Rectal smooth muscle tissue (tissue), 1 donor: Measurements from ENCODE around the gene SH3GL1.

Source experiments
- H3K27ac ChIP-seq: one replicate; pipeline ENCODE4 v1.7.0; 2013; ENCODE audit warnings: low read depth, low read length, inconsistent platforms
- H3K27me3 ChIP-seq: one replicate; pipeline ENCODE4 v1.7.0; 2013; ENCODE audit warnings: low read length; ENCODE audit not compliant: control insufficient read depth, insufficient read depth
- H3K36me3 ChIP-seq: one replicate; pipeline ENCODE4 v1.7.0; 2013; ENCODE audit warnings: low read length; ENCODE audit not compliant: control insufficient read depth, insufficient read depth
- H3K4me1 ChIP-seq: one replicate; pipeline ENCODE4 v1.7.0; 2013; ENCODE audit warnings: low read length; ENCODE audit not compliant: control insufficient read depth, insufficient read depth
- H3K4me3 ChIP-seq: one replicate; pipeline ENCODE4 v1.7.0; 2013; ENCODE audit warnings: low read length
- H3K9ac ChIP-seq: one replicate; pipeline ENCODE4 v1.7.0; 2013; ENCODE audit warnings: low read length

SH3GL1 gene

DNA sequence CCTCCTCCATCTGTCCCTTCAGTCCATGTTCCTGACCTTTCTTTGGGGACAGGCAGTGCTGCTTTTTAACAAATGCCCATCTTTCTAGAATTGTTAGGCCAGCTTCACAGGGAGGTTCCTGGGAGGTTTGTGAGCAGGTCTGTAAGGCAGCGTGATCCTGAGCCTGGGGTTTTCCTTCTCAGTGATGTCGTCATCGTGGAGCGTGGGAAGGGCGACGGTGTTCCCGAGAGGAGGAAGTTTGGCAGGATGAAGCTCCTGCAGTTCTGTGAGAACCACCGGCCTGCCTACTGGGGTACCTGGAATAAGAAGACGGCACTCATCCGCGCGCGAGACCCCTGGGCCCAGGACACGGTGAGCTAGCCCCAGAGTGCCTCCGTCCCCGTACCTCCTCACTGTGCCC, 28.9 kb upstream of the SH3GL1 start:
- H3K4me3 ChIP-seq: no peak overlapping the region
- H3K4me1 ChIP-seq: no peaks in the 10 kb centered on the region
- H3K9ac ChIP-seq: no peak overlapping the region
- H3K36me3 ChIP-seq: peaks cover 5% of the 10 kb centered on the region
- no peak overlapping the region for H3K27ac ChIP-seq
- no peaks in the 10 kb centered on the region for H3K27me3 ChIP-seq

DNA sequence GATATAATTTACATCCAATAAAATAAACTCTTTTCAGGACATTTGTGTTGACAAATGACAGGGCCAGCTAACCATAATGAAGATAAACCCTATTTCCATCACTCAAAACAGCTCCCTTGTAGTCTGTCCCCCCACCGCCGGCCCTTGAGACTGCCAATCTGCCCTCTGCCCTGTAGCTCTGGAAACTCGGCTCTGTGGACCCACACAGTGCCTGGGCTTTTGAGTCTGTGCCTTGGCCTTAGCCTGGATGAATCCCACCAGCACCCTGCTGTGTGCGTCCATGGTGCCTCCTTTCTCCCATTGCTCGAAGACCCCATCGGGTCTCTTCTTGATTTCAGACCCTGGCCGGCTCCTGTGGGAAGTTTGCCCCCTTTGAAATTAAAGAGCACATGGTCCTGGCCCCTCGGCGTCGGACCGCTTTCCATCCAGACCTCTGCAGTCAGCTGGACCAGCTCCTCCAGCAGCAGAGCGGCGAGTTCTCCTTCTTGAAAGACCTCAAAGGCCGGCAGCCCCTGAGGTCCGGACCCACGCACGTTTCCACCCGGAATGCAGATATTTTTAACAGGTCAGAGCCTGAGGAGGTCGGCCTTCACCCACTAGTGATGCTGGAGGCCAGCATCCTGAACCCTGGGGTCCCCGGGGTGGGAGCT, 28.1 kb upstream of the SH3GL1 start:
- Histone ChIP-seq H3K9ac (no peak overlapping the region), H3K27ac (no peak overlapping the region), H3K27me3 (no peaks in the 10 kb centered on the region), H3K4me3 (no peak overlapping the region), H3K36me3 (peaks cover 5% of the 10 kb centered on the region), H3K4me1 (no peaks in the 10 kb centered on the region)

DNA sequence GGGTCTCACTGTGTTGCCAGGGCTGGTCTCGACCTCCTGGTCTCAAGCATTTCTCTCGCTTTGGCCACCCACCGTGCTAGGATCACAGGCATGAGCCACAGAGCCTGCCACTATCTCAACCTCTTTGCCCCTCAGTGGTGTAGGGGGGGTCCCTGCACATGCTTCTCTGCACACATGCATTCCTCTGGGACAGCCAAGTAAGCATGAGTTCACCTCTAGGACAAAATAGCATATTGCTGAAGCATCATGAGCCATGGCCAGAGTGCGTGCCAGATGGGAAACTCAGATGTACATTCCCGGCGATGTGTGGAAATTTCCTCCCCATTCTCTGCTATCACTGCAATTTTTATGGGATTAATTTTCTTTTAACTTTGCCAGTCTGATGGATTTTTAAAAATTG, 25.2 kb upstream of the SH3GL1 start:
- Histone ChIP-seq H3K27me3 (no peaks in the 10 kb centered on the region), H3K36me3 (peaks cover 3% of the 10 kb centered on the region), H3K9ac (no peak overlapping the region), H3K4me3 (no peak overlapping the region), H3K27ac (no peak overlapping the region), H3K4me1 (no peaks in the 10 kb centered on the region)

DNA sequence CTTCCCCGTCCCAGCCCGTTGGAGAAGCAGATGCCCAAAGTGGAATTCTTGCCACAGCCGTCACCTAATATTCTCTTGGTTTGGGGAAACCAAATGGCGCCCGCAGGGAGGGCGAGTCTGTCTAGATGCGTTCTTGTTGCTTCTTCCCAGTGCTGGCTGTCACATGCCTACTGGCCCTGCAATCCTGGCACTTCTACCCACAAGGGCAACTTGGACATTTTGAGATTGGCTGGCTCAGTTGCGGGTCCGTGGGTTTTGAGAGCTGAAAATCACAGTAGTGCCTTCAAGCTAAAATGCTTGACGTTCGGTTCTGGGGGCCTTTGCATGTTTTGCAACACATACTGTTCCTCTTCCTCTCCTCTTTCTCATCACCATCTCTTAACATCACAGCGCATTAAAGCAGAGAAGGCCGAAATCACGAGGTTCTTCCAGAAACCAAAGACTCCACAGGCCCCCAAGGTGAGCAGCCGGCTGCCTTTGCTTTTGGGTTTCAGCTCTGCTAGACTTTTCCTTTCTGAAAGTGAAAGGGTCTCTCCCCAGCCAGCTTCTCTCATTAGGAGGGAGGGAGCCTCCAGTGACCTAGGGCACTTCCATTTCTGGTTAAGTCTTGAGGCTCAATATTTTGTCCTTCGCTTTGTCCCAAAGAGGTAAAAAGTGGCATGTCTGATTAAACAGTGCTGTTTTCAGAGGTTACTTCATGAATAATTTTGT, 23.2 kb upstream of the SH3GL1 start:
- Histone ChIP-seq H3K4me1 (no peaks in the 10 kb centered on the region), H3K36me3 (peaks cover 3% of the 10 kb centered on the region), H3K4me3 (no peak overlapping the region), H3K27me3 (no peaks in the 10 kb centered on the region), H3K9ac (no peak overlapping the region), H3K27ac (no peak overlapping the region)

DNA sequence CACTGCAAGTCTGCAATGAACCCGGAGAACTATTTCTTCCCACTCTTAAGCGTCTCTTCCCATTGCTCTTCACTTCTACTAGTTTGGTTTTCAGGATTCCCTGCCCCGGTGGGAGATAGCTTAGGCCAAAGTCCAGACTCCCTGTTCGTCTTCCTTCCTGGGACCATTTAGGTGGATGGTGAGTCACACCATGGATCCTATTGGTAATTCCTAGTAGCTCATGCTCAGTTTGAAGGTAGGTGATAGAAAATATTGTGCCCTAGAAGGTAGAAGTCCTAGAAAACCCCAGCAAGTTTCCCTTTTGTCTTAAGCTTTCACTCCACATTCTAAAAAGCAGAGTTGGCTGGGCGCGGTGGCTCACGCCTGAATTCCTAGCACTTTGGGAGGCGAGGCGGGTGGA, 15.9 kb upstream of the SH3GL1 start:
- Histone ChIP-seq H3K27me3 (no peaks in the 10 kb centered on the region), H3K27ac (no peak overlapping the region), H3K36me3 (no peaks in the 10 kb centered on the region), H3K4me3 (no peak overlapping the region), H3K4me1 (no peaks in the 10 kb centered on the region), H3K9ac (no peak overlapping the region)

DNA sequence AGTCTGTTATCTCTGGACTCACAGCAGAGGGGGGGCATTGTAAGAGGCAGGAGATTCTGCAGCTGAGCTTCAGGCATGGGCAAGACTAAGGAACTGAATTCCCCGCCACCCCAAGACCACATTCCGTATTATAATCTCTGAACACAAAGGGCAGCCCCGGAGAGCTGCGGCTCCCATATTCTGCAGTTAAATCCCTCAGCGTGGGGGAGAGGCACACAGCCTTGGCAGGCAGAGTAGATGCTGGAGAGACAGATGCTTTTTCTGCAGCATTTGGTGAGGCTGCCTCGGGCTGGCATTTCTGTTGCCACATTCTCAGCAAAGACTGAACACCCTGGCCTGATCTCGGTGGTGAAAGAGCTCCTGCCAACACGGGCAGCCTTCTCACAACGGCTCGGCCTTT, 15.0 kb upstream of the SH3GL1 start:
- Histone ChIP-seq H3K27me3 (no peaks in the 10 kb centered on the region), H3K4me3 (no peak overlapping the region), H3K36me3 (no peaks in the 10 kb centered on the region), H3K9ac (no peak overlapping the region), H3K4me1 (no peaks in the 10 kb centered on the region), H3K27ac (no peak overlapping the region)

DNA sequence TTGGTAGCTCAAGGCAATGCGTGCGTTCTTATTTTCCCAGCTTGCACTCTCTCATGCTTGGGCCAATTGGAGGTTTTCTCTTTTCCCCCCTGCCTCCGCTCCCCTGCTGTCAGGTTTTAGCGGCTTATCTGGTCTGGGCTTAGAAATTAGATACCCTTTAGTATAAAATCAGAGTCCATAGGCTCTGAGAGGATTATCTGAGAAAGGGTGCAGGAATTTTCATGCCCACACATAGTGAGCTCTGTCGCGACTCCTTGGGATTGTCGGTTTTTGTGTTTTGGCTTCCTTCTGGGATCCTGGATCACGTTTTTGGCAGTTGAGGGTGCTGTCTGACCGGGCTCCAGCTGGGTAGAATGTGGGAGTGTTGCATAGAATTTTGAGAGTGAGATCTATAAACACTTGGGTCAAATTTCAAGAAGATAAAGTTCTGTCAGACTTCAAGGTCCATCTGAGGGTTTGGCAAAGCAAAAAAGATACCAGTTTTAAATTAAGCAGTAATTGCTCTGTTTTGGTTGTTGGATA, 14.5 kb upstream of the SH3GL1 start:
- H3K27me3 ChIP-seq: no peaks in the 10 kb centered on the region
- no peaks in the 10 kb centered on the region for H3K36me3 ChIP-seq
- H3K4me3 ChIP-seq: no peak overlapping the region
- H3K4me1 ChIP-seq: no peaks in the 10 kb centered on the region
- H3K9ac ChIP-seq: no peak overlapping the region
- H3K27ac ChIP-seq: no peak overlapping the region

DNA sequence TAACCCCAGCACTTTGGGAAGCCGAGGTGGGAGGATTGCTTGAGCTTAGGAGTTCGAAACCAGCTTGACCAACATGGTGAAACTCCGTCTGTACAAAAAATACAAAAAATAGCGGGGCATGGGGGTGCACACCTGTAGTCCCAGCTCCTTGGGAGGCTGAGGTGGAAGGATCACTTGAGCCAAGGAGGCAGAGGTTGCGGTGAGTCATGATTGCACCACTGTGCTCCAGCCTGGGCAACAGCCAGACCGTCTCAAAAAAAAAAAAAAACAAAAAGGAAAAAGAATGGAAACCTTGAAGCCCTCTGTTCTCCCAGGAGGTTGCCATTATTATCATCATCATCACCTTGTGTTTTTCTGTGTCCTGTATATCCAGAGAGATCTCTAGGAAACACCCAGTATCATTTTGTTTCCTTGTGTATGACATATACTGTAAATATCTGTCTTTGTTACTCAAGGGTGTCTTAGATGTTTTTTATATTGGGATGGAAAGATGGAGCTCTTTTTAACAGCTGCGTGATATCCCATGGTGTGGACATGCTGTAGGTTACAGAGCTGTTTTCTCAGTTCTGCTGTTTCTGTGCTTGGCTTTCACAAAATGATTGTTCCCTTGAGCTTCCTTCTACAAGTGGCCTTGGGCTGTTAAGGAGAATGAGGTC, 13.9 kb upstream of the SH3GL1 start:
- Histone ChIP-seq H3K36me3 (no peaks in the 10 kb centered on the region), H3K9ac (no peak overlapping the region), H3K4me3 (no peak overlapping the region), H3K27ac (no peak overlapping the region), H3K27me3 (no peaks in the 10 kb centered on the region), H3K4me1 (no peaks in the 10 kb centered on the region)

DNA sequence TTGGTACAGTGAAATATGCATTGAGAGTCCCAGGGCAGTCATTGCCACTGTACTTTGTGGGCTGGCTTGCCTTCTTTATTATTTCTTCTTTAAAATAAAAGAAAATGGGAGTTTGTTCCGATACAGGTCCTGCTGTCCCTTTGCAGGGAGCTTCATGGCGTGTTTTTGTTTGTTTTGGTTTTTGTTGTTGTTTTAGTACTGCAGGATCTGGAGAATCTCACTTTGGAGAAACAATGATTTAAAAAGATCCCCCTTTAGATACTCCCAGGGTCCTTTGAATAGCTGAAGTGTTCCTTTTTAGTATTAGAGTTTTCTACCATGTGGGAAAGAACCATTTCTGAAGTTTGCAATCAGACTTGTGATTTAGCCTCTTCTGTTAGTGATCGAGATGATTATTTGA, 13.2 kb upstream of the SH3GL1 start:
- H3K4me3 ChIP-seq: no peak overlapping the region
- no peaks in the 10 kb centered on the region for H3K27me3 ChIP-seq
- H3K9ac ChIP-seq: no peak overlapping the region
- H3K4me1 ChIP-seq: no peaks in the 10 kb centered on the region
- H3K36me3 ChIP-seq: no peaks in the 10 kb centered on the region
- H3K27ac ChIP-seq: no peak overlapping the region

DNA sequence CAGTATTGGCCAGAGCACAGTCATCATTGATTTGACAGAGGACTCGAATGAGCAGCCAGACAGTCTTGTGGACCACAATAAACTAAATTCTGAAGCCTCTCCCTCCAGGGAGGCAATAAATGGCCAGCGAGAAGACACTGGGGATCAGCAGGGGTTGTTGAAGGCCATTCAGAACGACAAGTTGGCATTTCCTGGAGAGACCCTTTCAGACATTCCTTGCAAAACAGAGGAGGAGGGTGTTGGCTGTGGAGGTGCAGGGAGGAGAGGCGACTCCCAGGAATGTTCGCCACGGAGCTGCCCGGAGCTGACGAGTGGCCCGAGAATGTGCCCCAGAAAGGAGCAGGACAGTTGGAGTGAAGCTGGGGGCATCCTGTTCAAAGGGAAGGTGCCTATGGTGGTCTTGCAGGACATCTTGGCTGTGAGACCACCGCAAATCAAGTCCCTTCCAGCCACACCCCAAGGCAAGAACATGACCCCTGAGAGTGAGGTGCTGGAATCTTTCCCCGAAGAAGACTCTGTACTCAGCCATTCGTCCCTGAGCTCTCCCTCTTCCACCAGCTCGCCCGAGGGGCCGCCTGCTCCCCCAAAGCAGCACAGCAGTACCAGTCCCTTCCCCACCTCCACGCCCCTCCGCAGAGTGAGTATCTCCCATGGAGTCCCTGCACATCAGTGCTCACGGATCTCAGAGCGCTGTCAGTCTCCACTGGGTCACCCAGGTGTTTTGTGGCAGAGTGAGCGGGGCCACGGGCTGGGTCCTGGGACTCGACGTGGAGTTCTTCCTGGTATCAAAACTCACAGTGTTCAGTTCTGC, 9.0 kb upstream of the SH3GL1 start:
- Histone ChIP-seq H3K36me3 (no peaks in the 10 kb centered on the region), H3K4me3 (no peak overlapping the region), H3K27me3 (no peaks in the 10 kb centered on the region), H3K4me1 (no peaks in the 10 kb centered on the region), H3K9ac (no peak overlapping the region), H3K27ac (no peak overlapping the region)

DNA sequence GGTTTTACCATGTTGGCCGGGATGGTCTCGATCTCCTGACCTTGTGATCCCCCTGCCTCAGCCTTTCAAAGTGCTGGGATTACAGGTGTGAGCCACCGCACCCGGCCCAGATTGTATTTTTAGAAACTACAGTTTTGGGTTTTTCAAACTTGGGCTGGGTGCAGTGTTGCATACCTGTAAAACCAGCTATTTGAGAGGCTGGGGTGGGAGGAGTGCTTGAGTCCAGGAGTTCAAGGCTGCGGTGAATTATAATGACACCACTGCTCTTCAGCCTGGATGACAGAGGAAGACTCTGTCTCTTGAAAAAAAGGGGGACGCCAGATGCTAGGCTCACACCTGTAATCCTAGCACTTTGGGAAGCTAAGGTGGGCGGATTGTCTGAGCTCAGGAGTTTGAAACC, 6.3 kb upstream of the SH3GL1 start:
- Histone ChIP-seq H3K4me3 (no peak overlapping the region), H3K4me1 (peaks cover 10% of the 10 kb centered on the region), H3K36me3 (no peaks in the 10 kb centered on the region), H3K27me3 (no peaks in the 10 kb centered on the region), H3K9ac (no peak overlapping the region), H3K27ac (no peak overlapping the region)

DNA sequence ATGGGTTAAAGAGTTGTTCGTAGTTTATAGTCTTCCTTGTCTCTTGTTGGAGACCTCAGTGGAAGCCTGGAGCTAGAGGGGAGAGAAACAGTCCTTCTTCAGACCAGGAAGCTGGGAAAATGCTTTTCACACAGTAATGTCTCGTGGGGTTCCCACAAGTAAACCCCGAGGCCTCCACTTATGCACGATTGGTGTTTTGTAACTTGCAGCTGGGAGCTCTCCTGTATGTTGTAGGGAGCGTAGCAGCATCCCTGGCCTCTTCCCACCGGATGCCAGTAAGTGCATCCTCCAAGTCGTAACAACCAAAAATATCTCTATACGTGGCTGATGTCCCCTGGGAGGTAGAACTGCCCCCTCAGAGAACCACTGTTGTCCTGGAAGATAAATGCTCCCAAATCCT, 5.6 kb upstream of the SH3GL1 start:
- no peaks in the 10 kb centered on the region for H3K36me3 ChIP-seq
- no peaks in the 10 kb centered on the region for H3K27me3 ChIP-seq
- H3K4me3 ChIP-seq: no peak overlapping the region
- H3K27ac ChIP-seq: no peak overlapping the region
- no peak overlapping the region for H3K9ac ChIP-seq
- H3K4me1 ChIP-seq: peaks cover 11% of the 10 kb centered on the region
